ENCODE measurements around the gene FLVCR2.

DNA sequence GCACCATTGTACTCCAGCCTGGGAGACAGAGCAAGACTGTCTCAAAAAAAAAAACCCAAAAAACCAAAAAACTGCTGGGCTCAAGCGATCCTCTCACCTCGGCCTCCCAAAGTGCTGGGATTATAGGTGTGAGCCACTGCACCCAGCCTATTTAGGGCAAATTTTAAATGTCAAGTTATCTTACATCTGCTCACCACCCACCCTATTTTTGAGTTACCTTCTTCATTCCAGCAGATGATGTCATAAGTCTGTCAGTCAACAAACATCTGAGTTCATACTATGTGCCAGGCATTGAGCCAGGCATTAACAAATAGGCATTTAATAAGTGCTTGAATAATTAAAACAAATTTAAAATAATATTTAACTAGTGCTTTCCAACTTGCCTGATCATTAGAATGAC lies 34.6 kb upstream of the FLVCR2 start:
- TF ChIP-seq CTCF (IDR thresholded peaks at IDR 0.05), result no peak
- TF ChIP-seq POLR2A (IDR thresholded peaks at IDR 0.05), result no peak

All from lower leg skin (tissue), 3 donors.